ENCODE results near the gene POFUT2.

Gene POFUT2

DNA sequence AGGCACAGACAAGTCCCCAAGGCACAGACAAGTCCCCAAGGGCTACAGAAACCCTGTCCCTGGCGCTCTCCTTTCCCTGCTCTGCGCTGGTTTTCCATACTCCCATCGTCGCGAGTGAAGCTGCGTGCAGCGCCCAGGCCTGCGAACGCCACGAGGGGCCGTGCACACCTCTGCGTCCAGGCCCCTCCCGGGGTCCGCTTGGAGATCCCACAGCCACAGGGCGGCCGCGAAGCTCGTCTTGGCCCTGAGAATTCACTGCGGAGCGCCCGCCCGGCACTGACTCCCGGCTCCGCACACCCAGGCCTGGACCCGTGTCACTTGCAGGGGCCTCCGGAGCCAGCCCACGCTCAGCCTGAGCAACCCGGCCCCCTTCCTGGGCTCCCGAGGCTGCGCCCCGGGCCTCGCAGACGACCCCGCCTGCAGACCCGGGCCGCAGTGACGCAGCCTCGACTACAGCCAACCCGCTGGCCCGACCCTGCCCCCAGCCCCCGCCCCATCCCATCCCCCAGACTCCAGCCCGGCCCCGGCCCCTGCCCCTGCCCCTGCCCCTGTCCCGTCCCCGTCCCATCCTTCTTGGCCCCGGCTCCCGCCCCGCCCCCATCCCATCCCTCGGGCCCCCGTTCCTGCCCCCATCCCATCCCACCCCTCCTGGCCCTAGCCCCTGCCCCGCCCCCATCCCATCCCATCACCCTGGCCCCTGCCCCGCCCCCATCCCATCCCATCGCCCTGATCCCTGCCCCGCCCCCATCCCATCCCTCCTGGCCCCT is 841 bp downstream of the POFUT2 start:
- TF ChIP-seq, protein P1, sequence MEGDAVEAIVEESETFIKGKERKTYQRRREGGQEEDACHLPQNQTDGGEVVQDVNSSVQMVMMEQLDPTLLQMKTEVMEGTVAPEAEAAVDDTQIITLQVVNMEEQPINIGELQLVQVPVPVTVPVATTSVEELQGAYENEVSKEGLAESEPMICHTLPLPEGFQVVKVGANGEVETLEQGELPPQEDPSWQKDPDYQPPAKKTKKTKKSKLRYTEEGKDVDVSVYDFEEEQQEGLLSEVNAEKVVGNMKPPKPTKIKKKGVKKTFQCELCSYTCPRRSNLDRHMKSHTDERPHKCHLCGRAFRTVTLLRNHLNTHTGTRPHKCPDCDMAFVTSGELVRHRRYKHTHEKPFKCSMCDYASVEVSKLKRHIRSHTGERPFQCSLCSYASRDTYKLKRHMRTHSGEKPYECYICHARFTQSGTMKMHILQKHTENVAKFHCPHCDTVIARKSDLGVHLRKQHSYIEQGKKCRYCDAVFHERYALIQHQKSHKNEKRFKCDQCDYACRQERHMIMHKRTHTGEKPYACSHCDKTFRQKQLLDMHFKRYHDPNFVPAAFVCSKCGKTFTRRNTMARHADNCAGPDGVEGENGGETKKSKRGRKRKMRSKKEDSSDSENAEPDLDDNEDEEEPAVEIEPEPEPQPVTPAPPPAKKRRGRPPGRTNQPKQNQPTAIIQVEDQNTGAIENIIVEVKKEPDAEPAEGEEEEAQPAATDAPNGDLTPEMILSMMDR (IDR thresholded peaks at IDR 0.05; ENCODE audit: low read depth, low read length), result no peak
- peak overlapping the region; percentile 79 for H3K4me3 ChIP-seq (replicated peaks in 1 of 2; ENCODE audit: low read depth in 2 of 2, low read length in 2 of 2)
- no peak for DNase-seq (ENCODE audit: low read depth in 2 of 2)

DNA sequence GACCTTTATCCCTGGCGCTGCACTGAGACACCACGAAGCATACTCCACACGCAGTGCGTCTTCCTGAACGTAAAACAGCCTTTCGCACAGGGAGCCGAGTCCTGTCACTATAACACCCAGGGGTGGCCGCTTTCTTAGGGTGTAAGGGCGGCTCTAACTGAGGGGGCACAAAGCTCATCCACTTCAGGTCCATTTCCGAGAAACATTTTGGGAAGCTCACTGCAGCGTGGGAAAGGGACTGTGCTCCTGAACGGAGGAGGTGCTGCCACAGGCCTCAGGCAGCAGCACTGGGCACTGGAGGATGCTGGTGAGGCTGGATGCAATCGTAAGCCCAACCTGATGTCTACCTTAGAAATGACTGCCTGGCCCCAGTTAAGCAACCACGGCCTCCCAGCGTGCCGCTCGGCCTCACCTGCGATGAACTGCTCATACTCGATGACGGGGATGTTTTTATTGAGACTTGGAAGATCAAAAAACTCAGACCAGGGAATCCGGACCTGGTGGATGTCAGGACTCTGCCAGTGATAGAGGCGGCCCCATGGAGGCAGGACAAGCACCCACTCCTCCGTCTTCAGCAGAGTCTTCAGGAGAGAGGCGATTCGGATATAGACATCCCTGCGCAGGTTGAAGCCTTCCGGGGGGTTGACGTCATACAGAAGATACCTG is 2.3 kb downstream of the POFUT2 start:
- TF ChIP-seq, protein P1 (IDR thresholded peaks at IDR 0.05; ENCODE audit: low read depth, low read length), result no peak
- no peak overlapping the region for H3K4me3 ChIP-seq (replicated peaks in 1 of 2; ENCODE audit: low read depth in 2 of 2, low read length in 2 of 2)
- no peak for DNase-seq (ENCODE audit: low read depth in 2 of 2)

DNA sequence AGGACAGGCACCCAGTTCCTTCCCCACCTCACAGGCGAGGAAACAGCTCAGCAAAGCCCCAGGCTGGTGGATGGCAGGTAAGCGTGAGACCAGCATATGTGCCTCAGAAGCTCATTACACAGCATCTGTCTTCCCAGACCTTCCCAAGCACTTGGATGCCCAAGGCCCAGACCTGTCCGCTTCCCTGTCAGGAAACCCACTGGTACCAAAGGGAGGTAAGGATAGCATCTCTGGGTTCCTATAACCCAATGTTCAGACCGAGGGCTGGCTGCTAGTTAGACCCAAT is 3.3 kb downstream of the POFUT2 start:
- H3K4me3 ChIP-seq (replicated peaks in 1 of 2; ENCODE audit: low read depth in 2 of 2, low read length in 2 of 2), result no peak overlapping the region
- TF ChIP-seq, protein P1 (IDR thresholded peaks at IDR 0.05; ENCODE audit: low read depth, low read length), result no peak
- no peak for DNase-seq (ENCODE audit: low read depth in 2 of 2)

DNA sequence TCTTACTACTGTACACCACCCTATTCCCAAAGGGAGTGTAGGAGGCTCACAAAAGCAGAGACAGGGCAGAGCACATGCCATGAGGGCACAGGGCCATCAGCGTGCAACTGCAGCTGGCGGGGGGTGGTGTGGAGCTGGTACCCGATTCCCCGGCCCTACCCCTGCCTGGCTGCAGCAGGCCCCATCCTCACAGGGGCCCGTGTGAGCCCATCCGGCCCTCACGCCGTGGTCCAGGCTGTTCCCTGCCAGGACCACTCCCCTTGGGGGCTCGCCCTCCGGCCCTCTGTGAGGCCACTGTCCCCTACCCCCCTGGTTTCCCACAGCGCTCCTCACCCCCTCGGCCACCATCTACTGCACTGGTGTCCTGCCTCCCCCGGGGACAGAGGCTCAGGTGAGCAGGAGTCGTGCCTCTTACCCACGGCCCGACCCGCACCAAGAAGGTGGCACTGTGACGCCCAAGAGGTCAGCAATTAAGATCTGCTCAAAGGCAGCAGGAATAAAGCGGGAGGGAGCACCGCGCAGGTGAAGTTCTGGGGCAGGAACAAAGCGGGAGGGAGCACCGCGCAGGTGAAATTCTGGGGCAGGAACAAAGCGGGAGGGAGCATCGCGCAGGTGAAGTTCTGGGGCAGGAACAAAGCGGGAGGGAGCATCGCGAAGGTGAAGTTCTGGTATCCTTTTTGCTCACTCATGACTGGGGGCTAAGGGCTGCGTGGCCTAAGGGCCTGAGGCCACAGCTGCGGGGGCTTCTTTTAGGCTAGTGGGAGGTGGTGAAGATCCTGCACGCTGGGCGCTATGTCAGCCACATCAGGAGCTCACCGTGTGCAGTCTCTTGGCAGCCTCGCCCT is 3.9 kb downstream of the POFUT2 start:
- DNase-seq (ENCODE audit: low read depth in 2 of 2), result no peak
- no peak overlapping the region for H3K4me3 ChIP-seq (replicated peaks in 1 of 2; ENCODE audit: low read depth in 2 of 2, low read length in 2 of 2)
- TF ChIP-seq, protein P1 (IDR thresholded peaks at IDR 0.05; ENCODE audit: low read depth, low read length), result no peak

DNA sequence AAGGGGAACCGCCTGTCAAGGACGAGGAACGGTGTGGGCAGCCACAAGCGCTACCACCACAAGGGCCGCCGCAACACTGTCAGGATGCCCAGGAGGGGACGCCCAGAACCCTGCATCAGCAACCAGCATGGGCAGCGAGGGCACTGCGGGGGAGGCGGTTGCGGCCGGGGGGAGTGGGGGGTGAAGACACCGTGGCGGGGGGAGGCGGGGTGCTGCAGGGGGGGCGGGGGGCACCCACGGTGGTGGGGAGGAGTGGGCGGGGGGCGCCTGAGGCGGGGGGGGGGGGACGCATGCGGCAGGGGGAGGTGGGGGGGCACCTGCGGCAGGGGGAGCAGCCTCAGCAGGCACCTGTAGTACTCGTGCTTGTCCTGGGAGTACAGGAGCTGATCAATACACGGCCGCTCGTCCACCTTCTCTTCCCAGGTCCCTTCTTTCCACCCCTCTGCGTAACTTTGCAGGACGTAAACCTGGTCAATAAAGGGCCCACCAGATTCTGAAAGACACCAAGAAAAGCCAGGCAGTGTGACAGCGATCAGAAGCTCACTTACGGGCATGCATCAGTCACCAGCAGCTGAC is 4.6 kb downstream of the POFUT2 start:
- DNase-seq (ENCODE audit: low read depth in 2 of 2), result no peak
- TF ChIP-seq, protein P1 (IDR thresholded peaks at IDR 0.05; ENCODE audit: low read depth, low read length), result no peak
- H3K4me3 ChIP-seq (replicated peaks in 1 of 2; ENCODE audit: low read depth in 2 of 2, low read length in 2 of 2), result no peak overlapping the region

DNA sequence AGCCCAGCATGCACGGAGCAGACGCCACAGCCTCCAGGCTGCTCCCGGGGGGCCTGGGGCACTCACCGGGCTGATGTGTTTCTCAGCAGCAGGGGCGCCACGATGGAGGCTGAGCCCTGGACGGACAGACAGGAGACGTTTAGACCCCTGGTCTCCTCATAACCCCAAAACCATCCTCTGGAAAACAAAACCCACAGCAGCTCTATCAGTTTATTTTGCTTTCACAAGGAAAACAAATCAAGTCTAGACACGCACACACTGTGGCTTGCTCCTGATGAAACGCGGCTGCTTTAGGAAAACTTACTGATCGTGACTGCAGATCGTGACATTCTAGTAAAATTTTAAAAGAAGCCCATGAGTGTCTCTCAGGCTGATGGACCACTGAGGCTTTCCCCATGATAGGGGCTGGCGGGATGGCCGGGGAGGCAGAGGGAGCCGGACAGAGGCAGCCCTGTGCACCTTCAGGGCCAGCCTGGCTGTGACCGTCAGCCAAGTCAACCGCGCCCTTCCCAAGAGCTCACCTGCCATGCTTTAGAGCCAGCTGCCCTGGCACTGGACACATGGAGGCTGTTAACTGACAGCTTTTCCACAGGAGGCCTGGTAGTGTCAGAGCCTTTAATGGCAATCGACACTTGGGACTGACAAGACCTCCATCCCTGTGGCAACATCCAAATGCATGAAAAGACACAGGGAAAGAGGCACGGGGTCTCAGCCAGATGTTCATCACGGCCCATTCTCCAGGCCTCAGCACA is 5.2 kb downstream of the POFUT2 start:
- H3K4me3 ChIP-seq (replicated peaks in 1 of 2; ENCODE audit: low read depth in 2 of 2, low read length in 2 of 2), result no peak overlapping the region
- DNase-seq (ENCODE audit: low read depth in 2 of 2), result no peak
- TF ChIP-seq, protein P1 (IDR thresholded peaks at IDR 0.05; ENCODE audit: low read depth, low read length), result no peak

All from cardiac fibroblast (primary cell).